Astrocyte of the cerebellum (primary cell): Measurements from ENCODE around the gene GTF2I.

Experiments
- DNase-seq: peaks from one replicate; pipeline ENCODE4 v3.0.0-alpha.2; 2011; ENCODE audit warnings: low read depth
- H3K4me3 ChIP-seq: 2 replicates; pipeline ENCODE4 v1.5.1; 2011; ENCODE audit warnings: mild to moderate bottlenecking, low read depth, low read length, moderate library complexity
- CTCF ChIP-seq: IDR thresholded peaks from 2 replicates; pipeline ENCODE4 v1.5.1; 2012; ENCODE audit warnings: low read length, low read depth, moderate library complexity, mild to moderate bottlenecking; ENCODE audit errors: missing control alignments
- in situ Hi-C: cut with HindIII; loops from 2 replicates; pipeline ENCODE4 v1.10.0; 2017; ENCODE audit warnings: low sequenced_read_pairs

Gene GTF2I

GRCh38 chr7:74657692-74658177 lies at the start of gene GTF2I:
GTF2I (plus strand) TSS chr7:74657718; CDS start chr7:74689129, 31,411 bp downstream.
- no peak for DNase-seq
- H3K4me3 ChIP-seq: peak within 1 kb of the TSS; percentile 72
- TF ChIP-seq CTCF: no peak
- in situ Hi-C loops: no loop called here

GRCh38 chr7:74612015-74612829 lies 45.3 kb upstream of the GTF2I start:
- in situ Hi-C loops: no loop called here
- DNase-seq: peak; percentile 54
- H3K4me3 ChIP-seq: no peak overlapping the region
- no peak for TF ChIP-seq CTCF

- in situ Hi-C loops: no loop called here
- no peak for DNase-seq
- TF ChIP-seq CTCF: no peak
- H3K4me3 ChIP-seq: no peak overlapping the region
Observed at GRCh38 chr7:74615933-74616780, 41.4 kb upstream of the GTF2I start.

- no peak for TF ChIP-seq CTCF
- no peak for DNase-seq
- no peak overlapping the region for H3K4me3 ChIP-seq
- in situ Hi-C loops: no loop called here
Observed at GRCh38 chr7:74617180-74617744, 40.3 kb upstream of the GTF2I start.

- in situ Hi-C loops: no loop called here
- no peak overlapping the region for H3K4me3 ChIP-seq
- no peak for DNase-seq
- TF ChIP-seq CTCF: no peak
Observed at GRCh38 chr7:74619235-74619860, 38.2 kb upstream of the GTF2I start.

GRCh38 chr7:74622228-74622749 lies 35.2 kb upstream of the GTF2I start:
- TF ChIP-seq CTCF: no peak
- in situ Hi-C loops: no loop called here
- H3K4me3 ChIP-seq: no peak overlapping the region
- DNase-seq: no peak
